NCI-H146 (cell line): ENCODE data around the gene BTBD6.
"Not testable (repeated sequence)": the region's sequence is repeated elsewhere in the genome, so short reads cannot be mapped to it uniquely, and the experiment has no call there.

Experiments used
- DNase-seq: peaks from one replicate; lab custom pipeline; 2025; lab: John Stamatoyannopoulos, UW

Gene BTBD6

GRCh38 chr14:105269405-105269804, 21.1 kb downstream of the BTBD6 start:
- no peak for DNase-seq

GRCh38 chr14:105271224-105271890, 23.0 kb downstream of the BTBD6 start:
- no peak for DNase-seq

GRCh38 chr14:105272623-105273022, 24.3 kb downstream of the BTBD6 start:
- no peak for DNase-seq

- no peak for DNase-seq
Measured at GRCh38 chr14:105273062-105273461, 24.7 kb downstream of the BTBD6 start.

GRCh38 chr14:105274637-105275036, 26.3 kb downstream of the BTBD6 start:
- DNase-seq = no peak

- DNase-seq = no peak
Measured at GRCh38 chr14:105275267-105275946, 27.1 kb downstream of the BTBD6 start.

- DNase-seq = not testable (repeated sequence)
Measured at GRCh38 chr14:105277448-105277847, 29.1 kb downstream of the BTBD6 start.

- no peak for DNase-seq
Measured at GRCh38 chr14:105279642-105280361, 31.5 kb downstream of the BTBD6 start.

- DNase-seq = no peak
Measured at GRCh38 chr14:105280525-105280924, 32.2 kb downstream of the BTBD6 start.

- DNase-seq = no peak
Measured at GRCh38 chr14:105281371-105282097, 33.2 kb downstream of the BTBD6 start.

- no peak for DNase-seq
Measured at GRCh38 chr14:105282098-105282725, 33.9 kb downstream of the BTBD6 start.

- no peak for DNase-seq
Measured at GRCh38 chr14:105283028-105283427, 34.7 kb downstream of the BTBD6 start.

- no peak for DNase-seq
Measured at GRCh38 chr14:105283899-105284298, 35.6 kb downstream of the BTBD6 start.

GRCh38 chr14:105285174-105285573, 36.8 kb downstream of the BTBD6 start:
- no peak for DNase-seq

- no peak for DNase-seq
Measured at GRCh38 chr14:105286759-105287144, 38.4 kb downstream of the BTBD6 start.

- no peak for DNase-seq
Measured at GRCh38 chr14:105287249-105288102, 39.1 kb downstream of the BTBD6 start.

- not testable (repeated sequence) for DNase-seq
Measured at GRCh38 chr14:105288936-105289335, 40.6 kb downstream of the BTBD6 start.

GRCh38 chr14:105290621-105291346, 42.5 kb downstream of the BTBD6 start:
- no peak for DNase-seq

GRCh38 chr14:105292826-105293711, 44.7 kb downstream of the BTBD6 start:
- DNase-seq = no peak
